Measurements from ENCODE around the gene IGDCC3.
"Not testable (repeated sequence)": the region's sequence is repeated elsewhere in the genome, so short reads cannot be mapped to it uniquely, and the experiment has no call there.

The IGDCC3 gene

DNA sequence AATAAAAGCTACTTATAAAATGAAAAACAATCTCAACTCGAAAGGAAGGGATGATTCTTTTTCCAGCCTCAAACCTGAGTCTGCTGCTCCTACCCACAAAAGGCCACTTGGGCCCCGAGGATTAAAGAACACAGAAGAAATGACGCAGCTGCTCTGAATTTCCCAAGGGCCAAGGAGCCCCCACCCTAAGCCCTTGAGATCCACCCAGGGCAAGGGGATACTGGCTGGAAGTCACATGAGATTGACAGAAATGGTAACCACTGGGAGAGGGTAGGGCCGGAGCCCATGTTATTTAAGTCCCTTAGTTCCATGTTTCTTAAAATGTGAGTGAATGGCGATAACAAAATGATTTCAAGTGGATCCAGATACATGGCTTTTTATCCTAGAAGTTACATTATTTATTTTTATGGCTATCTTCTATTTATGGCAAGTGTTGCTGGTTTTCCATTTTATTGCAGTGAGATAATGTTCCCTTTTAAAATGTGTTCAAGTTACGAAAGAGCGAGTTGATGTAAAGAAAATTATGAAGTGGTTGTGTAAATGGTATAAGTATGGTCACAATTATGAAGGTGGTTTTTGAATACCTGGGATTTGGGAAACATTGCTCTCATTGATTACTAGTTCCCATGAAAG lies 28.1 kb upstream of the IGDCC3 start:
- H3K4me1 ChIP-seq (ENCODE audit: control insufficient read depth, insufficient read depth, low read length, poor library complexity, severe bottlenecking): peaks cover 16% of the 10 kb centered on the region
- H3K27ac ChIP-seq (ENCODE audit: low read depth, low read length, severe bottlenecking): no peak overlapping the region
- 96 to 98% methylated on average over 5 to 6 of the region's 7 CpGs for WGBS, 2 experiments (ENCODE audit: insufficient coverage in 2 of 2)
- H3K36me3 ChIP-seq (ENCODE audit: control insufficient read depth, insufficient read depth, low read length): no peaks in the 10 kb centered on the region
- H3K4me3 ChIP-seq (ENCODE audit: extremely low read depth, insufficient read depth, low read length, poor library complexity, severe bottlenecking): no peak overlapping the region
- H3K9me3 ChIP-seq (ENCODE audit: control insufficient read depth, low read length): no peaks in the 10 kb centered on the region

DNA sequence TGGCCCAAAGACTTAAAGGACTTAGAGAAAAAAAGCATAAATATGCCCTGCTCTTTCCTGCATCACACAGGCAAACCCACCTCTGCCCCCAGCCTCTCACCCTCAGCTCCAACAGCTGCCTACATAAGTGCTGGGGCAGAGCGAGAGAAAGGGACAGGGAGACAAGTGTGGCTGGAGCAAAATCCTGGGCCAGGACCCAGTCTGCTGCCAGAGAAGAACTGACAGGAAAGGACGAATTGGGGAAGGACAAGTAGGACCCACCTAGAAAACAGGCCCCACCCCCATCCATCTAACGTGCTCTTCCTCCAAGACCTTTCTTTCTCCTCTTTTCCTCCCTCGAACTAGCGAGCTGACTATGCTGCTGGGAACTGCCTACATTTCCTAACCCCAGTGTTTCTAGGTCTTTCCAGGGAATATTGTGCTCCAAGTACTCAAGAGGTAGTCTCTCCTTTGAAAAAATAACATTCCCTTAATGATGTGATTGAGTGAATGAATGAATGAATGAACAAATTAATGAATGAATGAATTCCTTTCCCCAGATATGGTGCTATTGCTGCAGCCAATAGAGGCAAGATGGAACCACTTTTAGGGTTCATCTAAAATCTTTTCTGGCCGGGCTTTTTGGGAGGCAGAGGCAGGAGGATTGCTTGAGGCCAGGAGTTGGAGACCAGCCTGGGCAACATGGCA lies 26.5 kb upstream of the IGDCC3 start:
- Histone ChIP-seq H3K4me1 (ENCODE audit: control insufficient read depth, insufficient read depth, low read length, poor library complexity, severe bottlenecking) (peaks cover 12% of the 10 kb centered on the region), H3K9me3 (ENCODE audit: control insufficient read depth, low read length) (no peaks in the 10 kb centered on the region), H3K4me3 (ENCODE audit: extremely low read depth, insufficient read depth, low read length, poor library complexity, severe bottlenecking) (no peak overlapping the region), H3K36me3 (ENCODE audit: control insufficient read depth, insufficient read depth, low read length) (peaks cover 8% of the 10 kb centered on the region), H3K27ac (ENCODE audit: low read depth, low read length, severe bottlenecking) (no peak overlapping the region)
- 56 to 60% methylated on average over 5 of the region's 6 CpGs for WGBS, 2 experiments (ENCODE audit: insufficient coverage in 2 of 2)

DNA sequence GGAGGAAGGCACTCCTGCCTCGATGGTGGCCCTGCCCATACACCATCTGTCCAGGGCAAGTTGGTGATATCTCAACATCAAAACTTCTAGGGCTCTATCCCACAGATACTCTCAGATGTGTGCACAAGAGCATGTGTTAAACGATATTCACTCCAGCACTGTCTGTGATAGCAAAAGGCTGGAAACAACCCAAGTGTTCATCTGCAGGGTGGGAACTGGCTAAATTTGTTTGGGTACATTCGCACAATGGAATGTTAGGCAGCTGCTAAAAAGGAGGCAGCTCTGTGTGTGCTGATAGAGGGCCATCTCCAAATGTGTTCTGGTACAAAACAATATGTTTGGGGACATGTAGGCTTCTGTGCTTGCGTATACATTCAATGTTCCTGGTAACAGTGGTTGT lies 25.2 kb upstream of the IGDCC3 start:
- 94% methylated on average over 2 to 3 of the region's 4 CpGs for WGBS, 2 experiments (ENCODE audit: insufficient coverage in 2 of 2)
- peaks cover 8% of the 10 kb centered on the region for H3K36me3 ChIP-seq (ENCODE audit: control insufficient read depth, insufficient read depth, low read length)
- H3K4me1 ChIP-seq (ENCODE audit: control insufficient read depth, insufficient read depth, low read length, poor library complexity, severe bottlenecking): peaks cover 14% of the 10 kb centered on the region
- H3K9me3 ChIP-seq (ENCODE audit: control insufficient read depth, low read length): no peaks in the 10 kb centered on the region
- no peak overlapping the region for H3K4me3 ChIP-seq (ENCODE audit: extremely low read depth, insufficient read depth, low read length, poor library complexity, severe bottlenecking)
- no peak overlapping the region for H3K27ac ChIP-seq (ENCODE audit: low read depth, low read length, severe bottlenecking)

DNA sequence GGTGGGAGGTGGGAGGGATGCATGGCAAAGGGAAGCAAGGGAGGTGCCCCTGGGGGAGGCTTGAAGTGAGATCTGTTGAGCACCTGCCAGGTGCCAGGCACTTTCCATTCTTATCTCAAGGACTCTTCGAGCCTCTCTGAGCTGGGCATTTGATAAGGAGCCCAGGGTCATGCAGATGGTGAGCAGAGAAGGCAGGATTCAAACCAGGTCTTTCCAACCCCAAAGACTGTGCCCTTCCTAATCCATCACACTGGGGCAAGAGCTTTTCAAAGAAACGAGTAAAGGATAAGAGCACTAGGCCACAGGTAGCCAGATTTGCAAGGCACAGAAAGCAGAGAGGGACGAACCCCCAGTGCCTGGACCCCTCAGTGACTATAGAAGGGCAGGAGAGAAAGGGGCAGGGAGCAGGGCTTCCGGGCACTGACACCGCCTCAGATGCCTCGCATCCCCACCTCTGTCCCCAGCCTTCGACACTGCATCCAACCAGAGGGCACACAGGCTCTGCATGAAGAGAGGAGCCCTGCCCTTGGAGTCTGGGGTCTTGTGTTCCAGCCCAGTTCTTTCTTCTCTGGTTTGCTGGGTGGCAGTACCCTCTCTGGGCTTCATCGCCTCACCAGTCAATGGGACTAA lies 23.9 kb upstream of the IGDCC3 start:
- Histone ChIP-seq H3K27ac (ENCODE audit: low read depth, low read length, severe bottlenecking) (no peak overlapping the region), H3K9me3 (ENCODE audit: control insufficient read depth, low read length) (no peaks in the 10 kb centered on the region), H3K4me1 (ENCODE audit: control insufficient read depth, insufficient read depth, low read length, poor library complexity, severe bottlenecking) (peaks cover 14% of the 10 kb centered on the region), H3K4me3 (ENCODE audit: extremely low read depth, insufficient read depth, low read length, poor library complexity, severe bottlenecking) (no peak overlapping the region), H3K36me3 (ENCODE audit: control insufficient read depth, insufficient read depth, low read length) (peaks cover 8% of the 10 kb centered on the region)
- 84 to 88% methylated on average over 6 to 7 of the region's 8 CpGs for whole genome bisulfite sequencing, 2 experiments (ENCODE audit: insufficient coverage in 2 of 2)

DNA sequence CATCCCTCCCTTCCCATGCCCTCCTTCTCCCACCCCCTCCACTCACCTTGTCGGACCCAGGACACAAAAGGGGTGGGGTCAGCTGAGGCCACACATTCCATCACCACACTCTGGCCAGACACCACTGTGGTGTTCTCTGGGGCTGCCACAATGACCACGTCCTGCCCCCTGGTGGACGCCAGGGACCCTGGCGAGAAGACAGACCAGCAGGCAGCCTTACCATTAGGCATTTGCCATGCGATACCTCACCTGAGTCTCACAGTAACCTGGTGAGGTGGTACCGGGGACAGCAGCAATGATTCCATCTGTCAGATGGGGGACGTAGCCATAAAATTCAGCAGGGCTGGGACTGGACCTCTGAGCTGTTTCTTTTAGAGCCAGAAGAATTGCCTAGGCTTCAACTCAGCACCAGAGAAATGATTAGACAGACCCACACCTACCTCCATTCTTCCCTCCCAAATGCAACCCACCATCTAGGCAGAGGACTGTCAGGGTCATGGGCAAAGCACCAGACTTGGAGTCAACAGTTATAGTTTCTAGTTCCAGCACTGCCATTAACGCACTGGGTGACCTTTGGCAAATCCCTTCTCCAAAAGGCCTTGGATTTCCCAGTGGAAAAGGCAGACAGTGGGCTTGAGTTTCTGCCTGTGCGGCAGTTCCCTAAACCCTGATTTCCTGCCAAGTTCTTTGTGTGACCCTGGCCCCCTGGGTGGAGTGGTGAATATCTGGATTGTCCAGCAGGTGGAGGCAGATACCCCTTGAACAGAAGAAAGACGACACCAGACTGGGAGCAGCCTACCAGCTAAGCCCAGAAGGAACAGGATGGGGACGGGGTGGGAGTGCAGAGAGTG lies 23.2 kb upstream of the IGDCC3 start:
- Histone ChIP-seq H3K27ac (ENCODE audit: low read depth, low read length, severe bottlenecking) (peak overlapping the region; percentile 82), H3K9me3 (ENCODE audit: control insufficient read depth, low read length) (no peaks in the 10 kb centered on the region), H3K36me3 (ENCODE audit: control insufficient read depth, insufficient read depth, low read length) (peaks cover 8% of the 10 kb centered on the region), H3K4me3 (ENCODE audit: extremely low read depth, insufficient read depth, low read length, poor library complexity, severe bottlenecking) (no peak overlapping the region), H3K4me1 (ENCODE audit: control insufficient read depth, insufficient read depth, low read length, poor library complexity, severe bottlenecking) (peaks cover 14% of the 10 kb centered on the region)
- 24 to 34% methylated on average over 10 to 11 of the region's 11 CpGs for WGBS, 2 experiments (ENCODE audit: insufficient coverage in 2 of 2)

DNA sequence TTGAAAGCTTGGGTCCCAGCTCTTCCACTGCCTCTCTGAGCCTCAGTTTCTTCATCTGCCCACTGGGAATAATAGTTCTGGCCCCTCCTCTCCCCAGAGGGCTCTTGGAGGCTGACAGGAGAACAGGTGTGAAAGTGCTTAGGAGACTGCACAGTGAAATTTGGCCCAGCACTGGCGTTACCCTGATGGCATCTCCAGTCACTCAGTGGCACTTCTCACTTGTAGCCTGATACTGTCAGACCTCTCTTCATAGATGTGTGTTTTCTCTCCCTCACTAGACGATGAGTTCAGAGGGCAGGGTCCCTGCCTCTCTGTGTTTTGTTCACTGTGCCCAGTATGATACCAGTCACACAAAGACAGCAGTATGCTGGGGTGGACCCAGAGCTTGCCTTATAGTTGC lies 22.2 kb upstream of the IGDCC3 start:
- Histone ChIP-seq H3K36me3 (ENCODE audit: control insufficient read depth, insufficient read depth, low read length) (peaks cover 9% of the 10 kb centered on the region), H3K27ac (ENCODE audit: low read depth, low read length, severe bottlenecking) (no peak overlapping the region), H3K4me3 (ENCODE audit: extremely low read depth, insufficient read depth, low read length, poor library complexity, severe bottlenecking) (no peak overlapping the region), H3K9me3 (ENCODE audit: control insufficient read depth, low read length) (no peaks in the 10 kb centered on the region), H3K4me1 (ENCODE audit: control insufficient read depth, insufficient read depth, low read length, poor library complexity, severe bottlenecking) (peaks cover 14% of the 10 kb centered on the region)
- WGBS, 2 experiments (ENCODE audit: insufficient coverage in 2 of 2): 89 to 90% methylated on average over 2 of the region's 2 CpGs

DNA sequence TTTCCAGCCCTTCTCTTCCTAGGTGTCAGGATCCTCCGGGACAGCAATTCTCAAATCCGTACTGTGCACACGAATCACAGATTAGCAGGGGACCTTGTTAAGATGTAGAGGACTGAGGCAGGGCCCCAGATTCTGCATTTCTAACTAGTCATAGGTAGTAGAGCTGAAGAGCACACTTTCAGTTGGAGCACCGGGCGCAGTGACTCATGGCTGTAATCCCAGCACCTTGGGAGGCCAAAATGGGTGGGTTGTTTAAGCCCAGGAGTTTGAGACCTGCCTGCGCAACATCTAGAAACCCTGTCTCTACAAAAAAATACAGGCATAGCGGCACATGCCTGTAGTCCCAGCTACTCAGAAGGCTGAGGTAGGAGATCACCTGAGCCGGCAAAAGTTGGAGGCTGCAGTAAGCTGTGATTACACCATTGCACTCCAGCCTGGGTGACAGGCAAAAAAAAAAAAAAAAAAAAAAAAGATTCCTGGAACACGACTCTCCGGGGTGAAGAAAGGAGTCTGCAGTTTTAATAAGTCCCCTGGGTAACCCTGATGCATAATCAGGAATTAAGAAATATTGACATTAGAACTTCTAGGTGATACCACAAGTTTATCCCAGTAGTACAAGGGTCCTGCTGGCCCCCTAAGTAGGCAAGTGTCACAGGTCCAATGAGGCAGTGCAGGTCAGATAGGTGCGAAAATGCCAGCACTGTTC lies 21.4 kb upstream of the IGDCC3 start:
- Histone ChIP-seq H3K9me3 (ENCODE audit: control insufficient read depth, low read length) (no peaks in the 10 kb centered on the region), H3K27ac (ENCODE audit: low read depth, low read length, severe bottlenecking) (no peak overlapping the region), H3K4me1 (ENCODE audit: control insufficient read depth, insufficient read depth, low read length, poor library complexity, severe bottlenecking) (peaks cover 14% of the 10 kb centered on the region), H3K36me3 (ENCODE audit: control insufficient read depth, insufficient read depth, low read length) (peaks cover 13% of the 10 kb centered on the region), H3K4me3 (ENCODE audit: extremely low read depth, insufficient read depth, low read length, poor library complexity, severe bottlenecking) (no peak overlapping the region)
- WGBS, 2 experiments (ENCODE audit: insufficient coverage in 2 of 2): 86 to 95% methylated on average over 5 to 6 of the region's 11 CpGs

DNA sequence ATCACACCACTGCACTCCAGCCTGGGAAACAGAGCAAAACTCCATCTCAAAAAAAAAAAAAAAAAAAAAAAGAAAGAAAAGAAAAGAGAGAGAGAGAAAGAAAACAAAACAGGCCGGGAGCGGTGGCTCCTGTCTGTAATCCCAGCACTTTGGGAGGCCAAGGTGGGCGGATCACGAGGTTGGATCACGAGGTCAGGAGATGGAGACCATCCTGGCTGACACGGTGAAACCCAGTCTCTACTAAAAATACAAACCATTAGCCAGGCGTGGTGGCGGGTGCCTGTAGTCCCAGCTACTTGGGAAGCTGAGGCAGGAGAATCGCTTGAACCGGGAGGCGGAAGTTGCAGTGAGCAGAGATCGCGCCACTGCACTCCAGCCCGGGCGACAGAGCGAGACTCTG lies 20.7 kb upstream of the IGDCC3 start:
- not testable (repeated sequence) for H3K9me3 ChIP-seq (ENCODE audit: control insufficient read depth, low read length); H3K4me3 ChIP-seq (ENCODE audit: extremely low read depth, insufficient read depth, low read length, poor library complexity, severe bottlenecking); H3K27ac ChIP-seq (ENCODE audit: low read depth, low read length, severe bottlenecking)
- Histone ChIP-seq H3K36me3 (ENCODE audit: control insufficient read depth, insufficient read depth, low read length) (peaks cover 15% of the 10 kb centered on the region), H3K4me1 (ENCODE audit: control insufficient read depth, insufficient read depth, low read length, poor library complexity, severe bottlenecking) (peaks cover 14% of the 10 kb centered on the region)
- WGBS, 2 experiments (ENCODE audit: insufficient coverage in 2 of 2): 97 to 98% methylated on average over 7 to 12 of the region's 16 CpGs

DNA sequence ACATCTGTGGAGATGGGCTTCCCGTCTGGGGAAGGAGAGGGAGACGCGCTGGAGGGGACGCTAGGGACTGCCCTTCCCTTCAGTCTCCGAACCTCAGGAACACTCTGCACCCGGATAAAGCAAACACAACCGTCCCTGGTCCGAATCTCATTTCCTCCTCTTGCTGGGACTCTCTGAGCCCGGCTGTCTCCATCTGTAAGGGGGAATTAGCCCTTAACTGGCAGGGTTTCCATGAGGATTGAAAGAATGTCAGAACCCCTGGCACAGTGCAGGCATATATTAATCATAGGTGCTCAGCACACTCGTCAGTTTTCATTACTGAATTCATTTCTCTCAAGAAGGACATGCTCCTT lies 19.1 kb upstream of the IGDCC3 start:
- H3K4me3 ChIP-seq (ENCODE audit: extremely low read depth, insufficient read depth, low read length, poor library complexity, severe bottlenecking): no peak overlapping the region
- 88 to 95% methylated on average over 5 to 6 of the region's 10 CpGs for WGBS, 2 experiments (ENCODE audit: insufficient coverage in 2 of 2)
- peaks cover 21% of the 10 kb centered on the region for H3K36me3 ChIP-seq (ENCODE audit: control insufficient read depth, insufficient read depth, low read length)
- H3K4me1 ChIP-seq (ENCODE audit: control insufficient read depth, insufficient read depth, low read length, poor library complexity, severe bottlenecking): peaks cover 14% of the 10 kb centered on the region
- no peaks in the 10 kb centered on the region for H3K9me3 ChIP-seq (ENCODE audit: control insufficient read depth, low read length)
- H3K27ac ChIP-seq (ENCODE audit: low read depth, low read length, severe bottlenecking): no peak overlapping the region

DNA sequence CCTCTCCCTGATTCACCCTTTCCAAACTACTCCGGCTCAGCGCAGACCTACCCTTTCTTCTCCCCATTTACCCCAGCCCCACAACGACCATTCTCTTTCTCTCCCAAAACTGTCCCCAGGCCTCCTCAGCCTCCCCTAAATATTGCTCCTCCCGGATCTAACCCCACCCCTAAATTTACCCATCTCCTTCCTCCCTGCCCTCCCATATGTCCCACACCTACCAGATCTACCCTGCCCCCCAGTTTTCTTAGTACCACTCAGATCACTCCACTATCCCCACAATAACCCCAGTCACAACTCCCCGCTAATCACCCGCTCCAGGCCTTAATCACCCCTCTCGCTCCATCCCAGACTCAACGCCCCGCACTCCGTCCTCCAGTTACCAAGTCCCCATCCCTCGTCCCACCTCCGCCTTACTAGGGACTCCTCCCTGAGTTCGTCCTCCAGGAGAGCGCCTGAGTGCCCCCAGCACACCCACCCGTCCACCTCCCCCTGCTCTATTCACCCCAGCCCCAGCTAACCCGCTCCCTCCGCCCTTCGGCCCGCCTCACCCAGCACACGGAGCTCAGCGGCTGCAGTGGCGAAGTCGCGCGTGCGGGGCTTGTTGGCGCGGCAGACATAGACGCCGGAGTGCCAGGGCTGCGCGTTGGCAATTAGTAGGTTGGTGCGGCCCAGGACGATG lies 18.6 kb upstream of the IGDCC3 start:
- no peak overlapping the region for H3K4me3 ChIP-seq (ENCODE audit: extremely low read depth, insufficient read depth, low read length, poor library complexity, severe bottlenecking)
- H3K9me3 ChIP-seq (ENCODE audit: control insufficient read depth, low read length): no peaks in the 10 kb centered on the region
- peaks cover 11% of the 10 kb centered on the region for H3K4me1 ChIP-seq (ENCODE audit: control insufficient read depth, insufficient read depth, low read length, poor library complexity, severe bottlenecking)
- WGBS, 2 experiments (ENCODE audit: insufficient coverage in 2 of 2): 90 to 92% methylated on average over 30 to 34 of the region's 34 CpGs
- no peak overlapping the region for H3K27ac ChIP-seq (ENCODE audit: low read depth, low read length, severe bottlenecking)
- peaks cover 22% of the 10 kb centered on the region for H3K36me3 ChIP-seq (ENCODE audit: control insufficient read depth, insufficient read depth, low read length)

Data from mesodermal cell (in vitro differentiated cells).